Ascending aorta (tissue), 2 donors: ENCODE data around the gene NUTM2F. TPM values are rescaled to one million over a fixed set of nuclear protein-coding genes. Genes with fewer than 3 reads are reported as not detected.

Experiments
- DNase-seq, 2 donors: peaks; one replicate each; pipeline ENCODE4 v3.0.0-alpha.2; 2019; ENCODE audit warnings: low spot score in 2 of 2
- H3K27ac ChIP-seq, 2 donors: fragments of 200-600 bp; sonication (generic); one replicate each; pipeline ENCODE4 v1.5.1; 2016 to 2017; ENCODE audit warnings: mild to moderate bottlenecking in 1 of 2
- H3K27me3 ChIP-seq: fragments of 200-600 bp; sonication (generic); one replicate; pipeline ENCODE4 v1.5.1; 2017
- H3K36me3 ChIP-seq, 2 donors: fragments of 200-600 bp; sonication (generic); one replicate each; pipeline ENCODE4 v1.5.1; 2016
- H3K4me1 ChIP-seq, 2 donors: fragments of 200-600 bp; sonication (generic); one replicate each; pipeline ENCODE4 v1.5.1; 2016 to 2017; ENCODE audit warnings: mild to moderate bottlenecking in 1 of 2
- H3K4me3 ChIP-seq, 2 donors: fragments of 200-600 bp; sonication (generic); one replicate each; pipeline ENCODE4 v1.5.1; 2016 to 2017; ENCODE audit warnings: mild to moderate bottlenecking in 1 of 2
- H3K9me3 ChIP-seq, 2 donors: fragments of 200-600 bp; sonication (generic); one replicate each; pipeline ENCODE4 v1.5.1; 2016
- intact Hi-C: fragments of 100-400 bp; cut with DNase I; formaldehyde crosslinking; loops from one replicate; pipeline ENCODE4 v1.15.1; 2023
- total RNA-seq: library from RNA; depleted of rRNA; stranded (reverse); fragments of >200 nt; gene quantifications from one replicate; pipeline ENCODE4 v1.1.0, GENCODE V29; 2016
- TF ChIP-seq, protein P1 (sequence below), 3 experiments: fragments of 200-600 bp in 2 of 3; fragments of 450-650 bp in 1 of 3; sonication (generic) in 2 of 3; IDR thresholded peaks; one replicate each; pipeline ENCODE4 v1.5.1; 2016 to 2019; ENCODE audit warnings: antibody characterized with exemption in 3 of 3, mild to moderate bottlenecking in 1 of 3, moderate library complexity in 1 of 3

Gene NUTM2F
- total RNA-seq, 1 donor from 2014 or later = not detected

DNA sequence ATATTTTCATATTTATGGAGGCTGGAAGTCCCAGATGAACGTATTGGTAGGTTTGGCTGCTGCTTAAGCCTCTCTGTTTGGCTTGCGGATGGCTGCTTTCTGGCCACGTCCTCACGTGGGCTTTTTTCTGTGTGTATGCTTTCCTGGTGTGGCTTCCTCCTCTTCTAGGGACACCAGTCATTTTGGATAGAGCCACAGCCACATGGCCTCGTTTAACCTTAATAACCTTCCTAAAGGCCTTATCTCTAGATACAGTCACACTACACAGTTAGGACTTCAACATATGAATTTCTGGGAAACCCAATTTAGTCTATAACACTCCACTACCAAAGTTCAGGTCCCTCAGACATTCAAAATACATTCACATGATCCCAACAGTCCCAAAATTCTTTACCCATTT, 26.9 kb downstream of the NUTM2F start:
- H3K4me1 ChIP-seq = no peaks in the 10 kb centered on the region
- TF ChIP-seq, protein P1, sequence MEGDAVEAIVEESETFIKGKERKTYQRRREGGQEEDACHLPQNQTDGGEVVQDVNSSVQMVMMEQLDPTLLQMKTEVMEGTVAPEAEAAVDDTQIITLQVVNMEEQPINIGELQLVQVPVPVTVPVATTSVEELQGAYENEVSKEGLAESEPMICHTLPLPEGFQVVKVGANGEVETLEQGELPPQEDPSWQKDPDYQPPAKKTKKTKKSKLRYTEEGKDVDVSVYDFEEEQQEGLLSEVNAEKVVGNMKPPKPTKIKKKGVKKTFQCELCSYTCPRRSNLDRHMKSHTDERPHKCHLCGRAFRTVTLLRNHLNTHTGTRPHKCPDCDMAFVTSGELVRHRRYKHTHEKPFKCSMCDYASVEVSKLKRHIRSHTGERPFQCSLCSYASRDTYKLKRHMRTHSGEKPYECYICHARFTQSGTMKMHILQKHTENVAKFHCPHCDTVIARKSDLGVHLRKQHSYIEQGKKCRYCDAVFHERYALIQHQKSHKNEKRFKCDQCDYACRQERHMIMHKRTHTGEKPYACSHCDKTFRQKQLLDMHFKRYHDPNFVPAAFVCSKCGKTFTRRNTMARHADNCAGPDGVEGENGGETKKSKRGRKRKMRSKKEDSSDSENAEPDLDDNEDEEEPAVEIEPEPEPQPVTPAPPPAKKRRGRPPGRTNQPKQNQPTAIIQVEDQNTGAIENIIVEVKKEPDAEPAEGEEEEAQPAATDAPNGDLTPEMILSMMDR (IDR thresholded peaks at IDR 0.05) = no peak
- H3K36me3 ChIP-seq = peaks cover 0 to 13% of the 10 kb centered on the region in 2 donors
- no peak overlapping the region for H3K27ac ChIP-seq
- H3K9me3 ChIP-seq = no peaks in the 10 kb centered on the region
- DNase-seq = no peak
- intact Hi-C loops = no loop called here
- H3K4me3 ChIP-seq = no peak overlapping the region
- H3K27me3 ChIP-seq = no peaks in the 10 kb centered on the region

DNA sequence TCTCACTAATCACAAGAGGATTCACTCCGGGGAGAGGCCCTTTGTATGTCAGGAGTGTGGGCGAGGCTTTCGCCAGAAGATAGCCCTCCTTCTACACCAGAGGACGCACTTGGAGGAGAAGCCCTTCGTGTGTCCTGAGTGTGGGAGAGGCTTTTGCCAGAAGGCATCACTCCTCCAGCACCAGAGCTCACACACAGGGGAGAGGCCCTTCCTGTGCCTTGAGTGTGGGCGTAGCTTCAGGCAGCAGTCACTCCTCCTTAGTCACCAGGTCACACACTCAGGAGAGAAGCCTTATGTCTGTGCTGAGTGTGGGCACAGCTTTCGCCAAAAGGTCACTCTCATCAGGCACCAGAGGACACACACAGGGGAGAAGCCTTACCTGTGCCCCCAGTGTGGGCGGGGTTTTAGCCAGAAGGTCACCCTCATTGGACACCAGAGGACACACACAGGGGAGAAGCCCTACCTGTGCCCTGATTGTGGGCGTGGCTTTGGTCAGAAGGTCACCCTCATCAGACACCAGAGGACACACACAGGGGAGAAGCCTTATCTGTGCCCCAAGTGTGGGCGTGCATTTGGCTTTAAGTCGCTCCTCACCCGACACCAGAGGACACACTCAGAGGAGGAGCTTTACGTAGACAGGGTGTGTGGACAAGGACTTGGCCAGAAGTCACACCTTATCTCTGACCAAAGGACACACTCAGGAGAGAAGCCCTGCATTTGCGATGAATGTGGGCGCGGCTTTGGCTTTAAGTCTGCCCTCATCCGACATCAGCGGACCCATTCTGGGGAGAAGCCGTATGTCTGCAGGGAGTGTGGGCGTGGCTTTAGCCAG, 27.8 kb downstream of the NUTM2F start:
- Histone ChIP-seq H3K27ac (no peak overlapping the region), H3K36me3 (peaks cover 0 to 13% of the 10 kb centered on the region in 2 donors), H3K4me1 (no peaks in the 10 kb centered on the region), H3K27me3 (no peaks in the 10 kb centered on the region), H3K9me3 (no peaks in the 10 kb centered on the region), H3K4me3 (no peak overlapping the region)
- DNase-seq = no peak
- intact Hi-C loops = no loop called here
- TF ChIP-seq, protein P1 (IDR thresholded peaks at IDR 0.05) = no peak

DNA sequence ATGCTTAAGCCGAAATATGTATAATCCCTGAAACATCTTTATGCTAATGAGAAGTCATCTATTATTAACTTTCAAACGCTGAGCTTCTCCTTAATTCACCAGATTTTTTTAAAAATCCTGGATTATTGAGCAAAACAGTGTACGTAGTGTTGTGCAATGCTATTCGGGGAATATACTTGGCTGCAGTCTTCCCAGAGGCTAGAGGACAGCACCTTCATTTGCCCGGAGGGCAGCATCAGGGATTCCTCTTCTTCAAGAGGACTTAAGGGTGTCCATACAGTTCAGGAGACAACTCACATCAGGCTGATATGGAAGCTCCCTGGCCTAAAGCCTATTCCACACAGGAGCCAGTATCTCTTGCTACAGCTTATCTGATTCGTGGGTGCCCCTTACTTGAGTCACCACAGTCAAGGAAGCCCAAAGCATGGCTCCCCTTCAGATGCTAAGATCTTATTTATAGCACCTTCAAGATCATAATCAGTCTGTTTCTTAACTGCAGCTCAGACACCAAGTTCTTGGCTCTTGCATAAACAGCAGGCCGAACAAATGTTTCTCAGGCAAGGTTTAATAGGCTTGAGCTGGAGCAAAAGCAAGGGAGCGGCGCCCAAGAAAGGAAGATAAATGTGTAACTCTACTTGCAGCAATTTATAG, 29.4 kb downstream of the NUTM2F start:
- no peak overlapping the region for H3K27ac ChIP-seq
- no peaks in the 10 kb centered on the region for H3K9me3 ChIP-seq
- TF ChIP-seq, protein P1 (IDR thresholded peaks at IDR 0.05) = no peak
- H3K27me3 ChIP-seq = no peaks in the 10 kb centered on the region
- H3K36me3 ChIP-seq = peaks cover 0 to 18% of the 10 kb centered on the region in 2 donors
- H3K4me3 ChIP-seq = no peak overlapping the region
- no peak for DNase-seq
- intact Hi-C loops = no loop called here
- no peaks in the 10 kb centered on the region for H3K4me1 ChIP-seq

DNA sequence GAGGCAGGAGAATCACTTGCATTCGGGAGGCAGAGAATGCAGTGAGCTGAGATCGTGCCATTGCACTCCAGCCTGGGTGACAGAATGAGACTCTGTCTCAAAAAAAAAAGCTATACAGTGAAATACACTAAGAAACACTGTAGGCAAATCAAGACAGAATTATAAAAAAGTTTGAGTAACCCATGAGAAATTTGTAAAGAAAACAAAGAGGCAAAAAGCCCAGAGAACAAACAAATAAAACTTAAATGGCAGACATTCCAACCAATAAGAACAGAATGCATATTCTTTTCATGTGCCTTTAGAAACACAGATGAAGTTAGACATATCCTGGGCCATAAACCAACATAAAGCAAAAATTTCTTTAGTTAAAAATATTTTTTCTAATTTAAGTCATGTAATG, 38.8 kb downstream of the NUTM2F start:
- intact Hi-C loops = loop anchor here (2.0 kb wide), 1 partner anchor 29 kb away; no protein-coding TSS in a partner anchor
- Histone ChIP-seq H3K27me3 (no peaks in the 10 kb centered on the region), H3K36me3 (peaks cover 3 to 16% of the 10 kb centered on the region in 2 donors), H3K4me3 (no peak overlapping the region), H3K9me3 (no peaks in the 10 kb centered on the region), H3K4me1 (peaks cover 5 to 21% of the 10 kb centered on the region in 2 donors), H3K27ac (peak overlapping the region in 1 of 2 donors; percentile 38)
- DNase-seq = no peak
- TF ChIP-seq, protein P1 (IDR thresholded peaks at IDR 0.05) = no peak

DNA sequence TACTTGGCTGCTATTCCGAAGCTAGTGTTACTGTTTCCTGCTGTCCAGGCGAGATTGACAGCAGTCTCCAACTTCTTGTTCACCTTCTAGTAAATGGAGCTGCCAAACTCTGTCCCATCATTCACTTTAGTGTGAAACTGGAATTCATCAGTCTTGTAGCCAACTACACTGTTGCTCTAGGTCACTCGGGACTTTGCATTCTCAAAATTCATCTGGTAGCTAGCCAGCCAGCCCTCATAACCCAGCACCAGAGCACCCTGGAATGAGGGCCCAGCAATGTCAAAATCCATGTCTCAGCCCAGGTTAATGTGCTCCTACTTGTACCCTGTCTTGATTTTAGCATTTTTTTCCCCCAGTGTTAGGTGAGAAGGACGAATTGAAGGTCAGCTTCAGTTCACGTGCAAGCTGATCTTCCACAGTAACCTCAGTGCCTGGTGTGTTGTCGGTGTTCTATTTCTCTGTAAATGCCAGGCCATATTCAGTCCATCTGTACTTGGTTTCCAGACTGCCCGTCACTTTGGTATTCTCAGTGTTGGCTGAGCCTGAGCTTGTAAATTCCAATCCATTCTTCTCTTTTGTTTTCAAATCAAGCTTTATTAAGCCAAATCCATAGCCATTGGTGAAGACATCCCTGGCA, 40.4 kb downstream of the NUTM2F start:
- H3K27ac ChIP-seq = peak overlapping the region; percentile 54 to 56
- no peaks in the 10 kb centered on the region for H3K9me3 ChIP-seq
- peaks cover 4 to 20% of the 10 kb centered on the region in 2 donors for H3K4me1 ChIP-seq
- intact Hi-C loops = loop anchor here (2.0 kb wide), 1 partner anchor 27 kb away; no protein-coding TSS in a partner anchor
- no peak overlapping the region for H3K4me3 ChIP-seq
- no peaks in the 10 kb centered on the region for H3K27me3 ChIP-seq
- peaks cover 0 to 3% of the 10 kb centered on the region in 2 donors for H3K36me3 ChIP-seq
- TF ChIP-seq, protein P1 (IDR thresholded peaks at IDR 0.05) = no peak
- no peak for DNase-seq
